Measurements from ENCODE around the gene TMED1. TPM values are rescaled to one million over a fixed set of nuclear protein-coding genes. Genes with fewer than 3 reads are reported as not detected.
A peak's percentile ranks its signal among the peaks of the same experiment; 100 is the strongest.

The TMED1 gene
- total RNA-seq, 1 experiment from 2014 or later = 26.3 TPM

DNA sequence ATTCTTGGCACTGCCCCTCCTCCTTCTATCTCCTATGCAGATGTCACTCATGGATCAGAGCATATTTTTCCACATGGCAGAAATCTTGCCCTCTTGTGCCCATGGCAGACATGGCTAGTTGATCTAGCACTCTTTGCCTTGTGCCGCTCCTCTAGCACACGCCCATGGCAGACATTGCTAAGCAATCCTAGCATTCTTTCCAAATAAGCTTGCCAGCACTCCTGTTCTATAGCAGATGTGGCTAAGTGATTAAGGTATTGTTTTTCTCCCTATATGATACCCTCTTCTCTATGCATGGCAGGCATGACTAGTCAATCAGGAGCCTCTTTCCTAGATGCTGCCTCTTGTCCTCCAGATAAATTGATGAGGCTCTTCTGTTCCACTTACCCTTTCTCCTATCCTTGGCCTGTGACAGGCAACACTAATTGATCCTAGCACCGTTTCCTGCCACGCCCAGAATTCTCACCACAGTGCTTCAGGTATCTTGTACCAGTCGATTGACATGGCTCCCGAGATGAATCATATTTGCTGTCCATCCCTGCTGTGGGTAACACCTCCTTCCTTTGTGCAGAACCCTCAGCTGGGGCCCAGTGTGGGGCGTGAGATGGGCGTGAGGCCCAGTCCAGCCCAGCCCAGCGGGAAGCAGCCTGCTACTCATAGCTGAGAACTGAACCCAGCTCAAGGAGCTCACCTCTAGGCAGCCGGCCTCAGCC is 26.9 kb downstream of the TMED1 start:
- RAD21 ChIA-PET (ENCODE audit: low non-redundant PET in 1 of 2, low total read pairs in 2 of 2, uncharacterized antibody in 2 of 2, unreplicated experiment in 2 of 2) = no interaction called here
- Histone ChIP-seq H3K9me2 (ENCODE audit: insufficient read depth) (no peaks in the 10 kb centered on the region), H3K4me1 (ENCODE audit: control insufficient read depth in 1 of 2, insufficient read depth in 2 of 2, low read length in 2 of 2) (peaks cover 21 to 42% of the 10 kb centered on the region in 2 experiments), H3K27me3 (ENCODE audit: insufficient read depth, low read length) (no peaks in the 10 kb centered on the region), H3K79me2 (ENCODE audit: insufficient read depth, low read length) (no peaks in the 10 kb centered on the region), H3K4me2 (ENCODE audit: low read length) (peak overlapping the region; percentile 44), H2AFZ (ENCODE audit: low read depth, low read length, poor library complexity, severe bottlenecking) (no peak overlapping the region), H3K9me3 (ENCODE audit: control insufficient read depth in 1 of 2, insufficient read depth in 1 of 2, low read depth in 1 of 2, low read length in 2 of 2) (no peaks in the 10 kb centered on the region), H3K36me3 (ENCODE audit: control insufficient read depth in 1 of 2, insufficient read depth in 2 of 2, low read length in 2 of 2) (peaks cover 3 to 18% of the 10 kb centered on the region in 2 experiments; a peak in 3 of 4 replicates), H4K20me1 (ENCODE audit: insufficient read depth) (no peaks in the 10 kb centered on the region), H3K9ac (ENCODE audit: low read length) (no peak overlapping the region; the same call in 1 of the 2 replicates), H3K27ac (ENCODE audit: low read depth, low read length) (peak overlapping the region; percentile 40), H3K4me3 (replicated peaks in 1 of 2; ENCODE audit: low read depth in 1 of 2, low read length in 2 of 2) (no peak overlapping the region)
- CTCF ChIA-PET = interaction anchor here (1.4 kb wide), 1 partner anchor 27 kb away, joined by 3 read pairs; the partner anchor contains the start of gene TMED1
- no peak for TF ChIP-seq EZH2phosphoT487 (IDR thresholded peaks at IDR 0.05; ENCODE audit: borderline replicate concordance)
- no peak for TF ChIP-seq ELF1 (IDR thresholded peaks at IDR 0.05; ENCODE audit: borderline replicate concordance, low read depth)
- TF ChIP-seq EZH2 (IDR thresholded peaks at IDR 0.05) = no peak
- TF ChIP-seq SP1 (IDR thresholded peaks at IDR 0.05; ENCODE audit: low read depth) = peak; percentile 23; the same call in 1 of the 2 replicates
- peak; percentile 71 for TF ChIP-seq CBX3 (IDR thresholded peaks at IDR 0.05; ENCODE audit: low read depth)
- peak; percentile 36; the same call in 1 of the 2 replicates for TF ChIP-seq SRF (IDR thresholded peaks at IDR 0.05; ENCODE audit: low read depth)
- TF ChIP-seq MAX (IDR thresholded peaks at IDR 0.05) = 0 out of 2 replicates have a peak, but pooled peaks have one; percentile 26
- peak; percentile 44 for DNase-seq (ENCODE audit: low read depth, low spot score)
- POLR2A ChIA-PET = no interaction called here
- peak; percentile 63 for ATAC-seq
- BruUV-seq (replicated peaks) = no TSS peak
- intact Hi-C loops (cut with micrococcal nuclease) = no loop called here

DNA sequence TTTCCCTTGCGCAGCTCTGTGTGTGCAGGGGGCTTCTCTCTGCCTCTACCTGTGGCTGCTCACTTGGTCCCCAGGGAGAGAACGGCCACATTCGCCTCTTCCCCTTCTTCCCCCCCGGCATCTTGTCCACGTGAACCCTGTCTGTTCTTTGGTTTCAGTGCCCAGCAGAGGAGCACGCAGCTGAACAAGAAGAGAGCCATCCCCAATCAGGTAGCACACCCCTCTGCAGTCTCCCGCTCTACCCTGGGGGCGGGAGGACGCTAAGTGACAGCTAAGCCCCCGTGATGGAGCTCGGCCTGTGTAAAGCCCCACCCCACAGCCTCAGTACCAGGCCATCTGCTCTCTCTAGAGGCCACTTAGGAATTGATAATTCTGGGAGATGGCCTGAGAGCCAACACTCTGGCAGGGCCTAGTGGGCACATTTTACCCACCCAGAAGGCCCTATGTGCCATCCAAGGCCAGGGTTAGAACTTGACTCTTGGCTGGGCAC is 30.2 kb downstream of the TMED1 start:
- RAD21 ChIA-PET (ENCODE audit: low non-redundant PET in 1 of 2, low total read pairs in 2 of 2, uncharacterized antibody in 2 of 2, unreplicated experiment in 2 of 2) = no interaction called here
- no peak overlapping the region for H3K27ac ChIP-seq (ENCODE audit: low read depth, low read length)
- no peaks in the 10 kb centered on the region for H4K20me1 ChIP-seq (ENCODE audit: insufficient read depth)
- BruUV-seq (replicated peaks) = no TSS peak
- H3K4me2 ChIP-seq (ENCODE audit: low read length) = no peak overlapping the region
- no peak overlapping the region for H3K4me3 ChIP-seq (replicated peaks in 1 of 2; ENCODE audit: low read depth in 1 of 2, low read length in 2 of 2)
- H3K9ac ChIP-seq (ENCODE audit: low read length) = no peak overlapping the region
- no peaks in the 10 kb centered on the region for H3K79me2 ChIP-seq (ENCODE audit: insufficient read depth, low read length)
- CTCF ChIA-PET = interaction anchor here (1.7 kb wide), 1 partner anchor 89 kb away, joined by 7 read pairs; the partner anchor contains the start of gene DNM2
- H3K9me3 ChIP-seq (ENCODE audit: control insufficient read depth in 1 of 2, insufficient read depth in 1 of 2, low read depth in 1 of 2, low read length in 2 of 2) = no peaks in the 10 kb centered on the region
- ATAC-seq (no peak), DNase-seq (ENCODE audit: low read depth, low spot score) (no peak)
- POLR2A ChIA-PET = no interaction called here
- H3K36me3 ChIP-seq (ENCODE audit: control insufficient read depth in 1 of 2, insufficient read depth in 2 of 2, low read length in 2 of 2) = peaks cover 8 to 35% of the 10 kb centered on the region in 2 experiments; a peak in 2 of 4 replicates
- H3K9me2 ChIP-seq (ENCODE audit: insufficient read depth) = no peaks in the 10 kb centered on the region
- peaks cover 10 to 20% of the 10 kb centered on the region in 2 experiments for H3K4me1 ChIP-seq (ENCODE audit: control insufficient read depth in 1 of 2, insufficient read depth in 2 of 2, low read length in 2 of 2)
- no peaks in the 10 kb centered on the region for H3K27me3 ChIP-seq (ENCODE audit: insufficient read depth, low read length)
- intact Hi-C loops (cut with micrococcal nuclease) = no loop called here
- no peak overlapping the region for H2AFZ ChIP-seq (ENCODE audit: low read depth, low read length, poor library complexity, severe bottlenecking)
- no peak for TF ChIP-seq JUND (IDR thresholded peaks at IDR 0.05)
- no peak for TF ChIP-seq EZH2 (IDR thresholded peaks at IDR 0.05)
- TF ChIP-seq MAX (IDR thresholded peaks at IDR 0.05) = no peak
- no peak for TF ChIP-seq ELF1 (IDR thresholded peaks at IDR 0.05; ENCODE audit: borderline replicate concordance, low read depth)
- TF ChIP-seq, protein P1, sequence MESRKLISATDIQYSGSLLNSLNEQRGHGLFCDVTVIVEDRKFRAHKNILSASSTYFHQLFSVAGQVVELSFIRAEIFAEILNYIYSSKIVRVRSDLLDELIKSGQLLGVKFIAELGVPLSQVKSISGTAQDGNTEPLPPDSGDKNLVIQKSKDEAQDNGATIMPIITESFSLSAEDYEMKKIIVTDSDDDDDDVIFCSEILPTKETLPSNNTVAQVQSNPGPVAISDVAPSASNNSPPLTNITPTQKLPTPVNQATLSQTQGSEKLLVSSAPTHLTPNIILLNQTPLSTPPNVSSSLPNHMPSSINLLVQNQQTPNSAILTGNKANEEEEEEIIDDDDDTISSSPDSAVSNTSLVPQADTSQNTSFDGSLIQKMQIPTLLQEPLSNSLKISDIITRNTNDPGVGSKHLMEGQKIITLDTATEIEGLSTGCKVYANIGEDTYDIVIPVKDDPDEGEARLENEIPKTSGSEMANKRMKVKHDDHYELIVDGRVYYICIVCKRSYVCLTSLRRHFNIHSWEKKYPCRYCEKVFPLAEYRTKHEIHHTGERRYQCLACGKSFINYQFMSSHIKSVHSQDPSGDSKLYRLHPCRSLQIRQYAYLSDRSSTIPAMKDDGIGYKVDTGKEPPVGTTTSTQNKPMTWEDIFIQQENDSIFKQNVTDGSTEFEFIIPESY (IDR thresholded peaks at IDR 0.05; ENCODE audit: extremely low read depth, insufficient replicate concordance, low read length) = no peak
- TF ChIP-seq EZH2phosphoT487 (IDR thresholded peaks at IDR 0.05; ENCODE audit: borderline replicate concordance) = no peak
- TF ChIP-seq EGR1 (IDR thresholded peaks at IDR 0.05; ENCODE audit: low read depth) = no peak
- TF ChIP-seq REST (IDR thresholded peaks at IDR 0.05; ENCODE audit: low read depth) = no peak
- TF ChIP-seq CEBPB (IDR thresholded peaks at IDR 0.05; ENCODE audit: low read depth) = no peak
- TF ChIP-seq ZFX (IDR thresholded peaks at IDR 0.05) = no peak
